ENCODE results near the gene TYRO3.

Gene TYRO3

DNA sequence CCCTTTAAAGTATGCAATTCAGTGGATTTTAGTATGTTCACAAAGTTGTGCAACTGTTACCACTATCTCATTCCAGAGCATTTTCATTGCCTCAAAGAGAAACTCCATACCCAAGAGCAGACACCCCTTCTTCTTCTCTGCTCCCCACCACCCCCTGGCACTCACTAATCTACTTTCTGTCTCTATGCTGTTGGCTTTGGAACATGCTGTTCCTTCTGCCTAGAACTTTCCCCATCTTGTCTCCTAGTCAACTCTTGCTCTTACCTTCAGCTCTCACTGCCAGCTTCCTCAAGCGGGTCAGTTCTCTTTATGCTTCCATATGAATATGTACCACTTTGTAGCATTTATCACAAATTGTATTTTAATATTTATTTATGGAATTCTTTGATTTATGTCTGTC is 50.1 kb downstream of the TYRO3 start:
- DNase-seq, result no peak

DNA sequence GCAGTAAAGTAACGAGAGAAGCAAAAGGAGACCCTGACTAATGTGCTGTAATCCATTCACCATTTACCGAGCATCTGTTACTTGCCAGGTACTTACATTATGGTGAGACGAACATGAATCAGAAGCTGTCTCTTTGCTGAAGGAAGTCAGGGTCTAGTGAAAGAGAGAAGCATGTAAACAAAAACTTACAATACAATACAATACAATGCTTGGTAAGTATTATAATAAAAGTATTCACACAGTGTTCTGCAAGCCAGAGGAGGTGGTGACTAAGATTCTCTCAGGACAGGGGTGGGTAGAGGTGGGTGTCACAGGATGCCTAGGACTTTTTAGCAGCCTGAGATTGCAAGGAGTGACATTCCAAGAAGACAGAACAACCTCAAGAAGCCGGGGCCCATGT is 51.0 kb downstream of the TYRO3 start:
- no peak for DNase-seq

DNA sequence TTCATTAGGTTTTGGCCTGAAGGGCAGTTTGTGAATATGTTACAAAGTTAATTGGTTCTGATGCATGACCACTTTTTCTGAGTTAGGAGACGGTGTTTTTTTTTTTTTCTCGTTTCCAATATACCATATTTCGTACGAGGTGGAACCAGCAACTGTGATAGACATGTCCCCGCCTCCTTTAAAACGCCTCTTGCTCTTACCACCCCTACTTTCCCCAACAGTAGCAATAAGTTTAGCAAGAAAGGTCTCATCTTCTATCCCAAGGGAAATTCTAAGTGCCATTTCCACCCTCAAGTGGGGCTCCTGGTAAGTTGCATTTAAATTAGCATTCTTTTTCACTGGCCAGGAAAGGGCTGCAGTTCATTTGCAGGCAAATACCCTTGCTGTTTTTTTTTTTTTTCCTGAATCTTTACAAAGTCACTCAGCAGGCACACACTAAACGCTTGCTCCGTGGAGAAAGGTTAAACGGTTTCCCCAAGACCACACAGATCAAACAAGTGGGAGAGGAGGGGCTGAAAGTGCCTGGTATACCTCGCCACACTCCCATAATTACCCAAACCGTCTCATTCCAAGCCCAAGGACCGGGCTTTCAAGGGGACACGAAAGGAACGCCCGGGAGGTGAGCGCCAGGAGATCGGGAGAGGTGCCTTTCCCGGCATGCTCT is 61.7 kb downstream of the TYRO3 start:
- DNase-seq, result no peak

DNA sequence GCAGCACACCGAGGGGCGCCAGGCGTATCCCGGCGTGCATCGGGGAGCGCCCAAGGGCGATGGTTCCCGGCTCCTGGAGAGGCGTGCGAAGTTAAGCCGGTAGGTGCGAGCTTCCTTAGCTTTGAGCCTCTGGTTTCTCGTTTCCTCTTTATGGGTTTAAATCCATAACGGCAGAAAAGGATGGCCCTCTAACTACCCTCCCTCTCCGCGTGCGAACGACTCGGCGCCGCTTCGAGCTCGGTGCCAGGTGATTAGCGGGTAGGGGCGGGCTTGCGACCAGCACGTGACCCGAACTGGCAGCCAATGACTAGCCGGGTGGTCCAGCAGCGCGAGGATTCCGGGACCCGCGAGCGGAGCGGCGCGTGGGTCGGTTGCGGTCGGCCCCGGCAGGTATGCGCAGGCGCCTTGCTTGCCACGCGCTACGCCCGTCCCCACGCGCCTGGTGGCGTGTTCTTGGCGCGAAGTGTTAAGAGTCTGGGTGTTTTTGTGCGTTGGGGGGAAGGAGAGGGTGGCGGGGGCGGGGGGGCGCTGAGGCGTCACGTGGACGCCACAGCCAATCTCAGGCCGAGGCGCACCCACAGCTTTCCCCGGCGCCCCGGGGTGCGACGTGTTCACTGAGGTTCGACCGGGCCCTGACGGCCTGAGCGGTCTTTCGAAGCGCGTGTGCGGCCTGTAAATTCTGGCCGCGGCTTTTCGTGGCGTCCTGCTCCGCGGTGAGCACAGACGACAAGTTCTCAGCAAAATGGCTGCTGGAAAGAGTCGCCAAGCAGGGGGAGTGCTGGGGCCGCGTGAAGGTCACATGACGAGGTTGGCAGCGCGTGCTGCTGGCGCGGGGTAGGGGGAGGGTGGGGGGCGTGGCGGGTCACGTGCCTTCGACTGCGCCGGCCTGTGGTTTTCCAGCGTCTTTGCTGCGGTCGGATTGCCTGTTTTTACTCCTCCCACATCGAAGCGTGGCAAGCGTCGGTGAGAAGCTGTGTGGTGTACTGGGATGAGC is 62.5 kb downstream of the TYRO3 start:
- DNase-seq, result peak; percentile 81

DNA sequence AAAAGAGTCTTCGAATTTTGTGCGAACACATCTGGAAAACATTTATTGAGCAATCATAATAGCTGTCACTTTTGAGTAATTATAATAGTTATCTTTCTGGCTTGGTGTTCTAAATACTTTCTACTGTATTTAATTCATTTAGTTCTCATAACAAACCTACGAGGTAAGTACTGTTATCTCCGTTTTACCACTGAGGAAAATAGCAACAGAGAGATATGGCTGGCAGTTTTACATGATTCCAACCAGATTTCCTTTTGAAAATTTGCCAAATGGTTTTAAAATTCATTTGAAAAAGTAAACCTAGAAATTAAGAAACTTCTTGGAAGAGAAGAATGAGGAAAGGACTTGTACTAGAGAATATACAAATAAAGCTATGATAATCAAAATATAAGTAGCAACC is 63.9 kb downstream of the TYRO3 start:
- DNase-seq, result no peak

DNA sequence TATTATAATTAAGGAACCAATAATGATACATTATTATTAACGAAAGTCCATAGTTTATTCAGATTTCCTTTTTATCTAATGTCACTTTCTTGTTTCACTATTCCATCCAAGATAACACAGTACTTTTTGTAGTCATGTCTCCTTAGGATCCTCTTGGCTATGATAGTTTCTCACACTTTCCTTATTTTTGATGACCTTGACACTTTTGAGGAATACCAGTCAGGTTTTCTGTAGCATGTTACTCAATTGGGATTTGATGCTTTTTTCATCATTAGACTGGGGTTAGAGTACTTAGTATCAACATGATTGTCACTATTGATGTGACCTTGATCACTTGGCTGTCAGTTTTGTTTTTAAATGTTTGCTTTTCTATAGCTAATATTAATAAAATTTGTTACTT is 68.2 kb downstream of the TYRO3 start:
- no peak for DNase-seq

DNA sequence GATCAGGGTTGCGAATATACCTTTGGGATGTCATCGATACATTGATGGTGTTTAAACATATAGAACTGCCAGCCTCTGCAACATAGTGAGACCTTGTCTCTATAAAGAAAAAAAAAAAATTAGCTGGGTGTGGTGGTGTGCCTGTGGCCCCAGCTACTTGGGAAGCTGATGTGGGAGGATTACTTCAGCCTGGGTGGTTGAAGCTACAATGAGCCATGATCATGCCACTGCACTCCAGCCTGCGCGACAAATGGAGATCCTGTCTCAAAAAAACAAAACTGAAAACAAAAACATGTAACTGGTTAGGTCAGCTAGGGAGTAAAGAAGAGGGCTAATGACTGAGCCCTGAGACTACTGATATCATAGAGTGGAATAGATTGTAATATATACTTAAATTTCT is 70.5 kb downstream of the TYRO3 start:
- no peak for DNase-seq

DNA sequence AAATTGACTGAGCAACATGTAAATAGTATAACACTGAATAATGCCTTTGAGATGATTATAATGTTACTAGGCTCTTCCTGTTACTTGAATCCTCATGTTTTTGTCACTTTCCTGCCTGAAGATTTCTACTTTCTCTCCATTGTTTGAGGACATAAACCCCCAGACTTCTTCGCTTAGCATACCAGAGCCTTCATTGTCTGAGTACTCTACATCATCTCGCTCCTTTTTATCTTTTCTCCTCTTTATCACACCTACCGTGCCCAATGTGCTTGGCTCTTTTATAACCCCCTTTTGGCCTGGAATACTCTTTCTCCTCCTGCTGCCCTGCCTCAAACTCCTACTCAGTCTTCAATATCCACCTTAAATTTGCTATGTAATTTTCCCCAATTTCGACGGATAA is 70.9 kb downstream of the TYRO3 start:
- DNase-seq, result no peak

DNA sequence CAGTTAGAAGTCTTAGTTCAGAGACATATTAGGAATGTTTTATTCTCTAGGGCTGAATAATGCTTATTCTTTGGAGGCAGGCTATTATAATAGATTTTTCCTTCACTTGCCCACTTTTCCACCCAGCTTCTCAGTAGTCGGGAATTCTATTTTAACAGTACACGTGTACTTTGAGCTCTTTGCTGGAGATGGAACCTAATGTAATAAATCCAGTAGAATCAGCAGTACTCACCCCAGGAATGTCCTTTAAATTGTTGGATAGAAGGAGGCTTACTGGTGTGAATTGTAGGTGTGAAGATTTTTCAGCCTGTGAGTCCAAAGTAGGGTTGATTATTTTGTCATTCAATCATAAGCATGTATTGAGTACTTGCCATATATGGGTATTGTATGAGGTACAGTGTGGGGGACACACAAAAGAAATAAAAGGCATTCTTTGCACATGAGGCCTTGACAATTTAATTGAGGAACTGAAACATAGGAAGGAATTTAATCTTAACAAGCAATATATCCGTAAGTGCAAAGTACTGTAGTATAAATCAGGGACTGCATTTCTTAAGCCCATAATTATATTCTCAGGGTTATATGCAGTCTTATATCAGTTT is 71.7 kb downstream of the TYRO3 start:
- no peak for DNase-seq

DNA sequence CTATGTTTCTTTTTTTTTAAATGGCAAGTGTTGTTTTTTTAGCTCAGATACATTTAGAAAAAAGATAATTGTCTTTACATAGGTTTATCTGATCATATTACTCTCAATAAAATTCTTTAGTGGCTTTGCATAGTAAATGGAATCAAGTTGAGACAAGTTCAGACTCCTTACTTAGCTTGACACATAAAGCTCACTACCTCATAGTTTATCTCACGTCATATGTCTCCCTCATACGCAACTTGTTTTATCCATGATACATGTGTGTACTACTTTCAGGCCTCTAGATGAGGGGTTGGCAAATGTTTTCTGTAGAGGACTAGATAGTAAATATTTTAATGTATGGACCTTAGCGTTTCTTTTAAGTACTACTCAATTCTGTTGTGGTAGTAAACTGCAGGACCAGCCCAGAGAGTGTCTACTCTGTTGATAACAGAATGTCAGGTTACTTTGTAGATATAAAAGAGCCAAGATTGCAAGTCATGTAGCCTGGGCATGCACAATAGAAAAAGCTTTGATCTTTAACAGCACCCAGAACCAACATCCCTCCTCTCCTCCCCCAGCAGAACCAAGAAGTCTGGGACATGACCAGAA is 73.0 kb downstream of the TYRO3 start:
- DNase-seq, result no peak

Measured in GDM1 (cell line).